Subcutaneous abdominal adipose tissue (tissue), 5 donors: ENCODE measurements around the gene UPP2.

Experiments
- H3K27ac ChIP-seq: one replicate; pipeline ENCODE4 v1.7.0; 2013; ENCODE audit warnings: low read depth, mild to moderate bottlenecking, inconsistent platforms, low read length, moderate library complexity
- H3K27me3 ChIP-seq, 5 donors: one replicate each; pipeline ENCODE4 v1.7.0; 2013; ENCODE audit warnings: low read length in 5 of 5, inconsistent platforms in 1 of 5; ENCODE audit not compliant: control insufficient read depth in 5 of 5, insufficient read depth in 4 of 5
- H3K36me3 ChIP-seq, 5 donors: one replicate each; pipeline ENCODE4 v1.7.0; 2013; ENCODE audit warnings: low read length in 5 of 5; ENCODE audit not compliant: control insufficient read depth in 5 of 5, insufficient read depth in 5 of 5
- H3K4me1 ChIP-seq, 5 donors: one replicate each; pipeline ENCODE4 v1.7.0; 2013; ENCODE audit warnings: low read length in 5 of 5, mild to moderate bottlenecking in 3 of 5, moderate library complexity in 1 of 5; ENCODE audit not compliant: control insufficient read depth in 5 of 5, insufficient read depth in 5 of 5
- H3K4me3 ChIP-seq, 5 donors: one replicate each; pipeline ENCODE4 v1.7.0; 2013; ENCODE audit warnings: low read length in 5 of 5, low read depth in 1 of 5
- H3K9ac ChIP-seq, 5 donors: one replicate each; pipeline ENCODE4 v1.7.0; 2013; ENCODE audit warnings: low read length in 5 of 5, mild to moderate bottlenecking in 4 of 5, moderate library complexity in 3 of 5
- H3K9me3 ChIP-seq, 5 donors: one replicate each; pipeline ENCODE4 v1.7.0; 2013; ENCODE audit warnings: low read length in 5 of 5; ENCODE audit not compliant: control insufficient read depth in 5 of 5
- donor health status: healthy.
- donor health status: healthy.
- donor health status: healthy.
- donor health status: healthy.
- donor health status: healthy.

Gene UPP2

GRCh38 chr2:158102446-158102845 is 770 bp downstream of the UPP2 start:
- Histone ChIP-seq H3K27me3 (no peaks in the 10 kb centered on the region), H3K36me3 (no peaks in the 10 kb centered on the region), H3K4me1 (peaks cover 0 to 6% (median 0%) of the 10 kb centered on the region in 5 donors), H3K9ac (no peak overlapping the region), H3K27ac (no peak overlapping the region), H3K4me3 (no peak overlapping the region), H3K9me3 (no peaks in the 10 kb centered on the region)

- Histone ChIP-seq H3K27ac (no peak overlapping the region), H3K9me3 (no peaks in the 10 kb centered on the region), H3K9ac (no peak overlapping the region), H3K4me1 (peaks cover 0 to 4% (median 0%) of the 10 kb centered on the region in 5 donors), H3K27me3 (no peaks in the 10 kb centered on the region), H3K36me3 (no peaks in the 10 kb centered on the region), H3K4me3 (no peak overlapping the region)
These were observed 1.8 kb downstream of the UPP2 start for GRCh38 chr2:158103411-158104012.

- Histone ChIP-seq H3K4me3 (no peak overlapping the region), H3K4me1 (peaks cover 0 to 4% (median 0%) of the 10 kb centered on the region in 5 donors), H3K27ac (no peak overlapping the region), H3K9me3 (no peaks in the 10 kb centered on the region), H3K9ac (no peak overlapping the region), H3K36me3 (no peaks in the 10 kb centered on the region), H3K27me3 (no peaks in the 10 kb centered on the region)
These were observed 3.2 kb downstream of the UPP2 start for GRCh38 chr2:158104903-158105302.

GRCh38 chr2:158112992-158113391 is 11.3 kb downstream of the UPP2 start:
- H3K27ac ChIP-seq, result no peak overlapping the region

GRCh38 chr2:158113741-158114295 is 12.1 kb downstream of the UPP2 start:
- H3K9ac ChIP-seq, result no peak overlapping the region
- no peaks in the 10 kb centered on the region for H3K36me3 ChIP-seq
- H3K27me3 ChIP-seq, result no peaks in the 10 kb centered on the region
- H3K9me3 ChIP-seq, result no peaks in the 10 kb centered on the region
- H3K4me1 ChIP-seq, result peaks cover 0 to 9% (median 0%) of the 10 kb centered on the region in 5 donors
- H3K4me3 ChIP-seq, result no peak overlapping the region
- H3K27ac ChIP-seq, result no peak overlapping the region

More at GRCh38 chr2:158112992-158113391, 11.3 kb downstream of the UPP2 start:
- Histone ChIP-seq H3K4me1 (peaks cover 0 to 9% (median 0%) of the 10 kb centered on the region in 5 donors), H3K9me3 (no peaks in the 10 kb centered on the region), H3K4me3 (no peak overlapping the region), H3K9ac (no peak overlapping the region), H3K36me3 (no peaks in the 10 kb centered on the region), H3K27me3 (no peaks in the 10 kb centered on the region)

GRCh38 chr2:158114516-158114915 is 12.8 kb downstream of the UPP2 start:
- H3K36me3 ChIP-seq, result no peaks in the 10 kb centered on the region
- H3K4me1 ChIP-seq, result peaks cover 0 to 9% (median 0%) of the 10 kb centered on the region in 5 donors
- H3K27ac ChIP-seq, result no peak overlapping the region
- H3K27me3 ChIP-seq, result no peaks in the 10 kb centered on the region
- H3K9me3 ChIP-seq, result no peaks in the 10 kb centered on the region
- H3K4me3 ChIP-seq, result no peak overlapping the region
- H3K9ac ChIP-seq, result no peak overlapping the region

GRCh38 chr2:158115202-158115767 is 13.6 kb downstream of the UPP2 start:
- no peaks in the 10 kb centered on the region for H3K9me3 ChIP-seq
- no peak overlapping the region for H3K4me3 ChIP-seq
- H3K9ac ChIP-seq, result no peak overlapping the region
- no peaks in the 10 kb centered on the region for H3K27me3 ChIP-seq
- H3K27ac ChIP-seq, result no peak overlapping the region
- no peaks in the 10 kb centered on the region for H3K36me3 ChIP-seq
- peaks cover 0 to 9% (median 0%) of the 10 kb centered on the region in 5 donors for H3K4me1 ChIP-seq

GRCh38 chr2:158116936-158117335 is 15.3 kb downstream of the UPP2 start:
- Histone ChIP-seq H3K27me3 (no peaks in the 10 kb centered on the region), H3K36me3 (no peaks in the 10 kb centered on the region), H3K9me3 (no peaks in the 10 kb centered on the region), H3K27ac (no peak overlapping the region), H3K9ac (no peak overlapping the region), H3K4me3 (no peak overlapping the region), H3K4me1 (peaks cover 0 to 19% (median 3%) of the 10 kb centered on the region in 5 donors)

- no peak overlapping the region for H3K4me3 ChIP-seq
- H3K4me1 ChIP-seq, result peaks cover 0 to 19% (median 3%) of the 10 kb centered on the region in 5 donors
- H3K27ac ChIP-seq, result no peak overlapping the region
- H3K9ac ChIP-seq, result no peak overlapping the region
- H3K9me3 ChIP-seq, result no peaks in the 10 kb centered on the region
- no peaks in the 10 kb centered on the region for H3K27me3 ChIP-seq
- no peaks in the 10 kb centered on the region for H3K36me3 ChIP-seq
These were observed 18.4 kb downstream of the UPP2 start for GRCh38 chr2:158120102-158120501.
